ENCODE data around the gene KNL1. TPM values are rescaled to one million over a fixed set of nuclear protein-coding genes. Genes with fewer than 3 reads are reported as not detected.

The KNL1 gene
- 10.5 and 13.2 TPM in 2 replicates for polyA plus RNA-seq (2011; rRNA removed)
- 1.3 and 1.4 TPM in 2 replicates for polyA plus RNA-seq (2012; cell fraction: cytosol; rRNA removed)
- 2.6 and 6.8 TPM in 2 replicates for polyA plus RNA-seq (2012; cell fraction: nucleus; rRNA removed)
- 6.3 to 7.6 TPM (median 7.5 TPM) in 3 replicates for polyA plus RNA-seq (2017; fragmentation: RNase III; extraction: RNeasy Plus Mini Kit Qiagen cat#74134 plus additional on column Dnase treatment)
- polyA minus RNA-seq (2011; rRNA and poly(A)+ RNA removed) = 5.9 and 7.0 TPM in 2 replicates

DNA sequence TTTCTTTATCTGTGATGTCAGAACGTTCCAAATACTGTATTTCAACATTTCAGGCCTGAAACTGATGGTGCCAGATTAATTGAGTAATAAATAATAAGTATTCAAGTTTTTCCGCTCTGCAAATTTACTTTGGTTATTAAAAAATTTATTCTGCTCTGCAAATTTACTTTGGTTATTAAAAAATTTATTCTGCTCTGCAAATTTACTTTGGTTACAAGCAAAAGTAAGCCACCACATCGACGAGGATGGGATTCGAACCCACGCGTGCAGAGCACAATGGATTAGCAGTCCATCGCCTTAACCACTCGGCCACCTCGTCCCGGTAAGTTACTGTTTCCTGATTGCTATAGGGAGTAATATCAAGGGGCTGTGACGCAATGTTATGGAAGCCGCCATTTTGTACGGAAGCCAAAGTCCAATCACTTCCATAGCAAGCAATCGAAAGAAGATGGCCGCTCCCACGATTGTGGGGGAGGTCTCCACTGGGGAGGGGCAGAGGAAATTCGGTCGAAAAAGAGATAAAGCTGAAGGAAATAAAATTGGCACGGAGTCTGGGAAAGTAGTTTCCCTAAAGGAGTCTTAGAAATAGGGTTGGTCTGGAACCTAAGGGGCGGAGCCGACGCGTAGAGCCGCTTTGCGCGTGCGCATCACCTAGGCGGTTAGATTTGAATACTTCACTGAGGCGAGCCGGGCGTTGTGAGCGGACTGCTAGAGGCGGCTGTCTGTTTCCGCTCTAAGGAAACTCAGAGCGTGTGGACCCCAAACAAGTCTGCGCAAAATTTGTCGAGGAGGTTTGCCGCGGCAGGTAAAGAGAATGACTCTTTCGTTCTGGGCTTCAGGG, at the start of gene KNL1:
Gene KNL1, plus strand, starts transcription at position 662 of the 841 bp plus-strand sequence. CDS start 8,683 bp downstream, outside the sequence.
- WGBS (ENCODE audit: missing lambda C conversion rate) = 2% methylated on average over 36 of the region's 41 CpGs
- ChIA-PET POLR2A (no interaction called here), CTCF (interaction anchor here (1.1 kb wide), 1 partner anchor 74 kb away, joined by 6 read pairs; no protein-coding TSS in a partner anchor)
- Histone ChIP-seq H3K4me3 (peak within 1 kb of the TSS; percentile 65), H3K4me2 (peak within 1 kb of the TSS; percentile 85), H3K9me3 (no peaks in the 10 kb centered on the region), H3K4me1 (peaks cover 19% of the 10 kb centered on the region; the same call in 2 of the 3 replicates), H3K27ac (peak within 1 kb of the TSS; percentile 93 to 96)
- ATAC-seq (peak; percentile 80 to 87), DNase-seq (ENCODE audit: low read depth in 1 of 2, low spot score in 1 of 2) (peak; percentile 64 to 93), FAIRE-seq (no peak)
- TF ChIP-seq HES2 (IDR thresholded peaks at IDR 0.05) (no peak), ATOH8 (CRISPR knock-in tag; IDR thresholded peaks at IDR 0.05; ENCODE audit: low read depth) (no peak), FOSL2 (IDR thresholded peaks at IDR 0.05) (no peak), FOSL2 (CRISPR knock-in tag; IDR thresholded peaks at IDR 0.05) (peak; percentile 51), SREBF2 (IDR thresholded peaks at IDR 0.05) (peak; percentile 87), ZNF302 (CRISPR knock-in tag; IDR thresholded peaks at IDR 0.05) (no peak), FOXS1 (CRISPR knock-in tag; IDR thresholded peaks at IDR 0.05) (no peak), KDM1A (IDR thresholded peaks at IDR 0.05; ENCODE audit: low read depth) (no peak), HDAC2 (IDR thresholded peaks at IDR 0.05) (peak; percentile 81; the same call in 1 of the 2 replicates), ZSCAN20 (CRISPR knock-in tag; IDR thresholded peaks at IDR 0.05) (no peak), POLR2AphosphoS2 (conservative IDR thresholded peaks at IDR 0.05; ENCODE audit: low read length) (no peak), JUN (IDR thresholded peaks at IDR 0.05) (peak in 1 of 2 experiments; percentile 29; a peak in 1 of 5 replicates), KDM5A (IDR thresholded peaks at IDR 0.05) (peak; percentile 55; the same call in 1 of the 2 replicates), HMGXB4 (CRISPR knock-in tag; IDR thresholded peaks at IDR 0.05; ENCODE audit: borderline replicate concordance) (peak; percentile 55; the same call in 1 of the 2 replicates), HOXA7 (CRISPR knock-in tag; IDR thresholded peaks at IDR 0.05) (no peak), PHF8 (IDR thresholded peaks at IDR 0.05; ENCODE audit: borderline replicate concordance, low read depth) (no peak; the same call in 1 of the 2 replicates), EHF (CRISPR knock-in tag; IDR thresholded peaks at IDR 0.05) (no peak), CEBPB (IDR thresholded peaks at IDR 0.05) (peak; percentile 93 to 99)
- TF ChIP-seq, protein P1, sequence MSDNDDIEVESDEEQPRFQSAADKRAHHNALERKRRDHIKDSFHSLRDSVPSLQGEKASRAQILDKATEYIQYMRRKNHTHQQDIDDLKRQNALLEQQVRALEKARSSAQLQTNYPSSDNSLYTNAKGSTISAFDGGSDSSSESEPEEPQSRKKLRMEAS (IDR thresholded peaks at IDR 0.05) = peak; percentile 68
- TF ChIP-seq, protein P2, sequence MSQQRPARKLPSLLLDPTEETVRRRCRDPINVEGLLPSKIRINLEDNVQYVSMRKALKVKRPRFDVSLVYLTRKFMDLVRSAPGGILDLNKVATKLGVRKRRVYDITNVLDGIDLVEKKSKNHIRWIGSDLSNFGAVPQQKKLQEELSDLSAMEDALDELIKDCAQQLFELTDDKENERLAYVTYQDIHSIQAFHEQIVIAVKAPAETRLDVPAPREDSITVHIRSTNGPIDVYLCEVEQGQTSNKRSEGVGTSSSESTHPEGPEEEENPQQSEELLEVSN (IDR thresholded peaks at IDR 0.05; ENCODE audit: borderline replicate concordance, low read depth) = peak; percentile 35; the same call in 1 of the 2 replicates
- TF ChIP-seq, protein P3, sequence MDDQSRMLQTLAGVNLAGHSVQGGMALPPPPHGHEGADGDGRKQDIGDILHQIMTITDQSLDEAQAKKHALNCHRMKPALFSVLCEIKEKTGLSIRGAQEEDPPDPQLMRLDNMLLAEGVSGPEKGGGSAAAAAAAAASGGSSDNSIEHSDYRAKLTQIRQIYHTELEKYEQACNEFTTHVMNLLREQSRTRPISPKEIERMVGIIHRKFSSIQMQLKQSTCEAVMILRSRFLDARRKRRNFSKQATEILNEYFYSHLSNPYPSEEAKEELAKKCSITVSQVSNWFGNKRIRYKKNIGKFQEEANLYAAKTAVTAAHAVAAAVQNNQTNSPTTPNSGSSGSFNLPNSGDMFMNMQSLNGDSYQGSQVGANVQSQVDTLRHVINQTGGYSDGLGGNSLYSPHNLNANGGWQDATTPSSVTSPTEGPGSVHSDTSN (IDR thresholded peaks at IDR 0.05) = no peak

Data from A549 (cell line).